ENCODE measurements around the gene FOXA1. TPM values are rescaled to one million over a fixed set of nuclear protein-coding genes. Genes with fewer than 3 reads are reported as not detected.

Gene FOXA1
- total and polyA plus RNA-seq, 12 donors = not detected

DNA sequence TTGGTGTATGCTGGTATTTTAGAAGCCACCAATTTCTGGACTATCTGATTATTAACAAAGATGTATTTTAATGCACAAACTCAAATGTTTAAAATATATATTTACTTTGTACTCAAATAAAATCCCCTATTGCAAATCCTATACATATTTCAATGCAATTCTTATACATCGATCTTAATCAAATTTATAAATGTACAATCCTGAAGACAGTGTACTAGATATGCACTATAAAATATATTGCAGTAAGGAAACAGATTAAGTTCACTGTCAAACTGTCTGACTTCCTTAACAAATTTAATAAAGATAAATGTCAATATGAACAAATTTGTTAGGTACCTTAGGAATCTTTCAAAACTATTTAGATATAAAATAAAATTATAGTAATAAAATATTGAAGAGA lies 43.9 kb downstream of the FOXA1 start:
- H3K4me1 ChIP-seq = no peaks in the 10 kb centered on the region
- no peaks in the 10 kb centered on the region for H3K27me3 ChIP-seq
- H3K9me3 ChIP-seq = peaks cover 0 to 29% (median 7%) of the 10 kb centered on the region in 11 donors
- intact Hi-C loops (cut with DNase I) = no loop called here
- DNase-seq (no peak), ATAC-seq (no peak)
- H3K4me3 ChIP-seq = no peak overlapping the region
- WGBS, 2 donors = 97 to 98% methylated on average over 1 of the region's 1 CpG
- no peaks in the 10 kb centered on the region for H3K36me3 ChIP-seq
- H3K27ac ChIP-seq = no peak overlapping the region
- TF ChIP-seq, protein P1, sequence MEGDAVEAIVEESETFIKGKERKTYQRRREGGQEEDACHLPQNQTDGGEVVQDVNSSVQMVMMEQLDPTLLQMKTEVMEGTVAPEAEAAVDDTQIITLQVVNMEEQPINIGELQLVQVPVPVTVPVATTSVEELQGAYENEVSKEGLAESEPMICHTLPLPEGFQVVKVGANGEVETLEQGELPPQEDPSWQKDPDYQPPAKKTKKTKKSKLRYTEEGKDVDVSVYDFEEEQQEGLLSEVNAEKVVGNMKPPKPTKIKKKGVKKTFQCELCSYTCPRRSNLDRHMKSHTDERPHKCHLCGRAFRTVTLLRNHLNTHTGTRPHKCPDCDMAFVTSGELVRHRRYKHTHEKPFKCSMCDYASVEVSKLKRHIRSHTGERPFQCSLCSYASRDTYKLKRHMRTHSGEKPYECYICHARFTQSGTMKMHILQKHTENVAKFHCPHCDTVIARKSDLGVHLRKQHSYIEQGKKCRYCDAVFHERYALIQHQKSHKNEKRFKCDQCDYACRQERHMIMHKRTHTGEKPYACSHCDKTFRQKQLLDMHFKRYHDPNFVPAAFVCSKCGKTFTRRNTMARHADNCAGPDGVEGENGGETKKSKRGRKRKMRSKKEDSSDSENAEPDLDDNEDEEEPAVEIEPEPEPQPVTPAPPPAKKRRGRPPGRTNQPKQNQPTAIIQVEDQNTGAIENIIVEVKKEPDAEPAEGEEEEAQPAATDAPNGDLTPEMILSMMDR (IDR thresholded peaks at IDR 0.05) = no peak

DNA sequence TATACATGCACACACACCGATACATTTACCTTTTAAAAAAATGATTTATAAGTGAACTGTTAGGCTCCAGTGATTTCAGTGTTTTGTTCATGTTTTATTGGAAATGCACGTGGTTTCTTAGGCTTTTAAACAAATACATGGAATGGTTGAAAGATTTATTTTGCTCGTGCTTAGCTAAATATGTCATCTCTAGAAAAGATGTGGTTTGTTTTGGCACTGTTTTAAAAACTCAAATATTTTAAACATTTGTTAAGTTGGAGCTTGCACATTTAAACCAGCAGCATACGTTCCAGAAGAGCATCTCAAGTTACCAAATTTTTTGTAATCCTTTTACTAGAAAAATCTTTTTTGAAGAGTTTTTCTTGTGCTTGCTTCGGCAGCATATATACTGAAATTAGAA lies 44.5 kb downstream of the FOXA1 start:
- H3K4me3 ChIP-seq = no peak overlapping the region
- DNase-seq (no peak), ATAC-seq (no peak)
- H3K36me3 ChIP-seq = no peaks in the 10 kb centered on the region
- peaks cover 0 to 29% (median 7%) of the 10 kb centered on the region in 11 donors for H3K9me3 ChIP-seq
- no peaks in the 10 kb centered on the region for H3K4me1 ChIP-seq
- H3K27me3 ChIP-seq = no peaks in the 10 kb centered on the region
- intact Hi-C loops (cut with DNase I) = no loop called here
- 57 to 61% methylated on average over 5 of the region's 5 CpGs for WGBS, 2 donors
- TF ChIP-seq, protein P1 (IDR thresholded peaks at IDR 0.05) = no peak
- H3K27ac ChIP-seq = no peak overlapping the region

DNA sequence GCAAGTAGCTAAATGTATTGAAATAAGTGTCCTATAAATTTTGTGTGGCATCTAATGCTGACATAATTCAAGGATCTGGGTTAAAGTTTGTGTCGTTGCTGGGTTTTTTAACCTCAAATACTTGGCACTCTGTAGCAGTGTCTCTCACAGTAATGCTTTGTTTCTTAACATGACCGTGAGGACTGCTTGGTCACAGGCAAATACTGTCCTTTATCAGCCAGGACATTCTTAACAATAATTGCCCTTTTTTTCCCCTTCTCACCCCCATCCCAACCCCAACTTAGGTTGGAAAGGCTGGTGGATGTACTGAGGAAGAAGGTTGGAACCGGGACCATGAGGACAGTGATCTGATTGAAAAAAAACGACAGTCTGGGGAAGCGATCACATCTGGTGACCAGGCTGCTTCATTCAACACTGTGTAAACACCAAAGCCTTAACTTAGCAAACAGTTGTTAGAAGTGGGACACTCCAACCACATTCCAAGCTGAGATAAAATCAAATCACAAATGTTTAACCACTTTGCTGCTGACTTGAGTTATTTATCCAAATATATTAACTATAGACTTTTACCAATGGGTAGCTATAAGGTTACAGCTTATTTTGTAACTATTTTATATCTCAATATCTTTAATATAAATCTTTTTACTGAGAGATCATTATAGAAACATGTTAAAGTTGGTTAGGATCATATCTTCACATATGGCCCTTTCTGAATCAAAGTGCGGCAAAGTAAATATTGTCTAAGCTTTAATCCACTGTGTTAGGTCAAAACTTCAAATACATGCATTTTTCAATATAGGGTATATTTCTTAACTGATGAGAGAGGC lies 48.2 kb downstream of the FOXA1 start:
- TF ChIP-seq, protein P1 (IDR thresholded peaks at IDR 0.05) = no peak
- intact Hi-C loops (cut with DNase I) = no loop called here
- Histone ChIP-seq H3K4me3 (no peak overlapping the region), H3K36me3 (no peaks in the 10 kb centered on the region), H3K4me1 (no peaks in the 10 kb centered on the region), H3K27me3 (no peaks in the 10 kb centered on the region), H3K27ac (no peak overlapping the region), H3K9me3 (peaks cover 0 to 5% (median 0%) of the 10 kb centered on the region in 11 donors)
- DNase-seq (no peak), ATAC-seq (no peak)
- WGBS, 2 donors = 35 to 41% methylated on average over 6 of the region's 6 CpGs

DNA sequence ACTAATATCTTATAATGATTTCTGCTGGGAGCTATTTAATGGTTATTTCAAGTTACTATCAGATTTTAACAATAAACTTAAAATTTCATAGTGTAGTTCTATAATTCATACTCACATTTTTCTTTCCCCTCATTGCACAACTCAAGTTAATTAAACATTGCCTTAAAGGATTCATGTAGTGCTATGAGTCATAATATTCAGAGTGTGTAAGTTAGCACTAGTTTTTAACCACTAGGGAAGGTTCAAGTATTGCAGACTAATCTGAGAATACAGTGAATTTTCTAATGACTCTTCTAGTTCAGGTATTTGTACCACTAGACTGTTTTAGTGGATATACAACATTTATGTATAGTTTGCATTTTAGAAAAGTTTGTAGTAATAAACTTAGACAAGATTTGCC lies 49.9 kb downstream of the FOXA1 start:
- intact Hi-C loops (cut with DNase I) = no loop called here
- TF ChIP-seq, protein P1 (IDR thresholded peaks at IDR 0.05) = no peak

More for the DNA sequence above, 49.9 kb downstream of the FOXA1 start:
- Histone ChIP-seq H3K27ac (no peak overlapping the region), H3K27me3 (no peaks in the 10 kb centered on the region), H3K36me3 (no peaks in the 10 kb centered on the region), H3K9me3 (no peaks in the 10 kb centered on the region), H3K4me1 (no peaks in the 10 kb centered on the region), H3K4me3 (no peak overlapping the region)
- ATAC-seq = no peak
- no peak for DNase-seq

All from heart right ventricle (tissue), 16 donors.